Liver (tissue), 9 donors: ENCODE measurements around the gene ARL5B. TPM values are rescaled to one million over a fixed set of nuclear protein-coding genes. Genes with fewer than 3 reads are reported as not detected.

Experiments used
- DNase-seq: peaks from one replicate; pipeline ENCODE4 v3.0.0-alpha.2; 2017; ENCODE audit warnings: low spot score
- H3K27ac ChIP-seq, 2 donors: one replicate each; pipeline ENCODE4 v1.7.0; 2013; ENCODE audit warnings: inconsistent platforms in 2 of 2, low read length in 2 of 2, control low read depth in 1 of 2, low read depth in 1 of 2, mild to moderate bottlenecking in 1 of 2
- H3K27me3 ChIP-seq, 4 donors: one replicate each; pipeline versions ENCODE4 v1.6.1 to v1.7.0; 2013; ENCODE audit warnings: low read length in 3 of 4, inconsistent platforms in 1 of 4, mild to moderate bottlenecking in 1 of 4, moderate library complexity in 1 of 4; ENCODE audit not compliant: control insufficient read depth in 4 of 4, insufficient read depth in 4 of 4
- H3K36me3 ChIP-seq, 4 donors: one replicate each; pipeline versions ENCODE4 v1.6.1 to v1.7.0; 2013; ENCODE audit warnings: low read length in 3 of 4, mild to moderate bottlenecking in 3 of 4, low read depth in 1 of 4, moderate library complexity in 1 of 4; ENCODE audit not compliant: control insufficient read depth in 4 of 4, insufficient read depth in 3 of 4
- H3K4me1 ChIP-seq, 4 donors: one replicate each; pipeline versions ENCODE4 v1.6.1 to v1.7.0; 2013; ENCODE audit warnings: low read length in 3 of 4, mild to moderate bottlenecking in 3 of 4, moderate library complexity in 1 of 4; ENCODE audit not compliant: control insufficient read depth in 4 of 4, insufficient read depth in 4 of 4
- H3K4me3 ChIP-seq, 3 donors: one replicate each; pipeline versions ENCODE4 v1.6.1 to v1.7.0; 2013; ENCODE audit warnings: low read length in 3 of 3, control low read depth in 1 of 3, low read depth in 1 of 3, mild to moderate bottlenecking in 1 of 3
- H3K9ac ChIP-seq, 2 donors: one replicate each; pipeline ENCODE4 v1.7.0; 2013; ENCODE audit warnings: low read length in 2 of 2, mild to moderate bottlenecking in 2 of 2, moderate library complexity in 2 of 2, control low read depth in 1 of 2, low read depth in 1 of 2
- H3K9me3 ChIP-seq, 4 donors: one replicate each; pipeline versions ENCODE4 v1.6.1 to v1.7.0; 2013; ENCODE audit warnings: low read length in 3 of 4; ENCODE audit not compliant: control insufficient read depth in 4 of 4
- EGR1 ChIP-seq, 2 donors: IDR thresholded peaks; 2 replicates each; pipeline ENCODE4 v1.6.1; 2016 to 2018; ENCODE audit warnings: antibody characterized with exemption in 2 of 2, low read depth in 2 of 2
- FOXA1 ChIP-seq: IDR thresholded peaks from 2 replicates; pipeline ENCODE4 v1.6.1; 2016; ENCODE audit warnings: antibody characterized with exemption
- FOXA2 ChIP-seq: IDR thresholded peaks from 2 replicates; pipeline ENCODE4 v1.6.1; 2016; ENCODE audit warnings: antibody characterized with exemption
- GABPA ChIP-seq, 2 donors: IDR thresholded peaks in 1 of 2; conservative IDR thresholded peaks in 1 of 2; 2 replicates each; pipeline ENCODE4 v1.6.1; 2016; ENCODE audit warnings: antibody characterized with exemption in 2 of 2, mild to moderate bottlenecking in 1 of 2, moderate library complexity in 1 of 2
- HNF4A ChIP-seq, 2 donors: conservative IDR thresholded peaks; 2 replicates each; pipeline ENCODE4 v1.6.1; 2016; ENCODE audit warnings: antibody characterized with exemption in 2 of 2, mild to moderate bottlenecking in 2 of 2
- HNF4G ChIP-seq: IDR thresholded peaks from 2 replicates; pipeline ENCODE4 v1.6.1; 2016; ENCODE audit warnings: antibody characterized with exemption
- JUND ChIP-seq, 2 donors: IDR thresholded peaks; 2 replicates each; pipeline ENCODE4 v1.6.1; 2016; ENCODE audit warnings: antibody characterized with exemption in 2 of 2
- NR2F2 ChIP-seq: IDR thresholded peaks from 2 replicates; pipeline ENCODE4 v1.6.1; 2016; ENCODE audit warnings: antibody characterized with exemption
- RAD21 ChIP-seq, 2 donors: IDR thresholded peaks; 2 replicates each; pipeline ENCODE4 v1.6.1; 2016; ENCODE audit warnings: antibody characterized with exemption in 2 of 2, mild to moderate bottlenecking in 2 of 2
- RXRA ChIP-seq, 2 donors: IDR thresholded peaks; 2 replicates each; pipeline ENCODE4 v1.6.1; 2017 to 2018; ENCODE audit warnings: antibody characterized with exemption in 2 of 2, mild to moderate bottlenecking in 1 of 2
- SP1 ChIP-seq: IDR thresholded peaks from 2 replicates; pipeline ENCODE4 v1.6.1; 2018; ENCODE audit warnings: antibody characterized with exemption, mild to moderate bottlenecking
- TAF1 ChIP-seq: conservative IDR thresholded peaks from 2 replicates; pipeline ENCODE4 v1.6.1; 2016; ENCODE audit warnings: antibody characterized with exemption, mild to moderate bottlenecking
- YY1 ChIP-seq: IDR thresholded peaks from 2 replicates; pipeline ENCODE4 v1.6.1; 2016; ENCODE audit warnings: antibody characterized with exemption, mild to moderate bottlenecking
- WGBS: extraction: QIAGEN DNeasy Blood & Tissue Kit; methylation state at CpG from one replicate; pipeline ENCODE4 v1.1.7; 2013; 5-methylcytosine and 5-hydroxymethylcytosine counted together
- polyA plus RNA-seq, 2 donors: library from polyadenylated mRNA; stranded (reverse) in 1 of 2; unstranded in 1 of 2; fragments of 200-250 nt in 1 of 2; fragments of >200 nt in 1 of 2; fragmentation: Nextera tagmentation in 1 of 2; extraction: Ambion mirVana in 1 of 2; gene quantifications; one replicate each; pipeline versions ENCODE4 v1.2.1 to v1.2.3, GENCODE V29; 2013 to 2015
- total RNA-seq, 2 donors: library from RNA; depleted of rRNA; stranded (reverse); fragments of >200 nt; gene quantifications; one replicate each; pipeline ENCODE4 v1.2.3, GENCODE V29; 2014
- TF ChIP-seq, protein P1 (sequence below): IDR thresholded peaks from 2 replicates; pipeline ENCODE4 v1.6.1; 2016; ENCODE audit warnings: antibody characterized with exemption
- TF ChIP-seq, protein P2 (sequence below): IDR thresholded peaks from 2 replicates; pipeline ENCODE4 v1.6.1; 2016; ENCODE audit warnings: antibody characterized with exemption, mild to moderate bottlenecking
- TF ChIP-seq, protein P3 (sequence below): IDR thresholded peaks from 2 replicates; pipeline ENCODE4 v1.6.1; 2016; ENCODE audit warnings: antibody characterized with exemption
- TF ChIP-seq, protein P4 (sequence below): IDR thresholded peaks from 2 replicates; pipeline ENCODE4 v1.6.1; 2016; ENCODE audit warnings: antibody characterized with exemption
- donor health status: healthy.
- donor health status: healthy.
- donor health status: healthy.
- donor health status: healthy.
- donor health status: healthy.

The ARL5B gene
- total and polyA plus RNA-seq, 4 donors: 5.2 to 19.5 (median 12.3) TPM

DNA sequence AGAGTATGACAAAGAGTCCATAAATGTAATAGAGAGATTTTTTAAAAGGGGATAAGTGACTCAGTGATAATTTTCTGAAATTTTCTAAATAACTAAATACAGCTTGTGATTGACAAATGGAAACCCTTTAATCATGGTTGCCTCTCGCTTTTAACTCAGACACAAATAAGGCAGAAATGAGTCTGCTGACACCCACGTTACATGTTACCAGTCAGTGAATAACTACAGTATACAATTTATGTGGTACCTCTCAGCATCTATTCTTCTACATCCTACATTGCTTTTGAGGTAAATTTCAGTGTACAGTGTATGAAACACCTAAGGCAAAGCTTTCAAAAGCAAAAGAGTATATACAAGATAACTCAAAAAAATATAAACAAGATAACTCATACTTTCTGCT, 12.1 kb upstream of the ARL5B start:
- Histone ChIP-seq H3K9me3 (no peaks in the 10 kb centered on the region), H3K9ac (no peak overlapping the region), H3K4me1 (peaks cover 3 to 27% (median 8%) of the 10 kb centered on the region in 4 donors), H3K4me3 (no peak overlapping the region), H3K36me3 (peaks cover 4 to 16% (median 13%) of the 10 kb centered on the region in 4 donors), H3K27me3 (no peaks in the 10 kb centered on the region), H3K27ac (no peak overlapping the region)
- 97% methylated on average over 2 of the region's 2 CpGs for WGBS
- TF ChIP-seq RXRA (IDR thresholded peaks at IDR 0.05) (no peak), HNF4G (no peak), FOXA1 (no peak), TAF1 (no peak), FOXA2 (no peak), YY1 (no peak), GABPA (IDR thresholded peaks at IDR 0.05 in 1 of 2, conservative IDR thresholded peaks at IDR 0.05 in 1 of 2) (no peak), EGR1 (IDR thresholded peaks at IDR 0.05; ENCODE audit: low read depth in 2 of 2) (no peak)
- TF ChIP-seq, protein P1, sequence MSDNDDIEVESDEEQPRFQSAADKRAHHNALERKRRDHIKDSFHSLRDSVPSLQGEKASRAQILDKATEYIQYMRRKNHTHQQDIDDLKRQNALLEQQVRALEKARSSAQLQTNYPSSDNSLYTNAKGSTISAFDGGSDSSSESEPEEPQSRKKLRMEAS: no peak
- DNase-seq: no peak

DNA sequence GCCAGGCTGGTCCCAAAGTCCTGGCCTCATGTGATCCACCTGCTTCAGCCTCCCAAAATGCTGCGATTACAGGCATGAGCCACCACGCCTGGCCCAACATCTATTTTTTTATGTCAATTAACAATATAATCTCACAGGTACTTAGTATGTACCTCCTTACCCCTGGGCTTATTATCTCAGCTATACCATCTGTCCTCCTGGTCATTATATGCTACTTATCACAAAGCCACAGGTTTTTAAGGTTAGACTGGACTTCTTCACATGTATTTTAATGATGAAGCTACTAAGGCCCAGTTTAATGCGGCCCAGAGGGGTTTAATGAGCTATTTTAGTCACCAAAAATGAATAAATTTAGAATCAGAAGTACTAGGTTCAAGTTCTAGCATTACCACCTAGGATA, 11.3 kb upstream of the ARL5B start:
- no peak for DNase-seq
- no peak for TF ChIP-seq FOXA2
- TF ChIP-seq, protein P2, sequence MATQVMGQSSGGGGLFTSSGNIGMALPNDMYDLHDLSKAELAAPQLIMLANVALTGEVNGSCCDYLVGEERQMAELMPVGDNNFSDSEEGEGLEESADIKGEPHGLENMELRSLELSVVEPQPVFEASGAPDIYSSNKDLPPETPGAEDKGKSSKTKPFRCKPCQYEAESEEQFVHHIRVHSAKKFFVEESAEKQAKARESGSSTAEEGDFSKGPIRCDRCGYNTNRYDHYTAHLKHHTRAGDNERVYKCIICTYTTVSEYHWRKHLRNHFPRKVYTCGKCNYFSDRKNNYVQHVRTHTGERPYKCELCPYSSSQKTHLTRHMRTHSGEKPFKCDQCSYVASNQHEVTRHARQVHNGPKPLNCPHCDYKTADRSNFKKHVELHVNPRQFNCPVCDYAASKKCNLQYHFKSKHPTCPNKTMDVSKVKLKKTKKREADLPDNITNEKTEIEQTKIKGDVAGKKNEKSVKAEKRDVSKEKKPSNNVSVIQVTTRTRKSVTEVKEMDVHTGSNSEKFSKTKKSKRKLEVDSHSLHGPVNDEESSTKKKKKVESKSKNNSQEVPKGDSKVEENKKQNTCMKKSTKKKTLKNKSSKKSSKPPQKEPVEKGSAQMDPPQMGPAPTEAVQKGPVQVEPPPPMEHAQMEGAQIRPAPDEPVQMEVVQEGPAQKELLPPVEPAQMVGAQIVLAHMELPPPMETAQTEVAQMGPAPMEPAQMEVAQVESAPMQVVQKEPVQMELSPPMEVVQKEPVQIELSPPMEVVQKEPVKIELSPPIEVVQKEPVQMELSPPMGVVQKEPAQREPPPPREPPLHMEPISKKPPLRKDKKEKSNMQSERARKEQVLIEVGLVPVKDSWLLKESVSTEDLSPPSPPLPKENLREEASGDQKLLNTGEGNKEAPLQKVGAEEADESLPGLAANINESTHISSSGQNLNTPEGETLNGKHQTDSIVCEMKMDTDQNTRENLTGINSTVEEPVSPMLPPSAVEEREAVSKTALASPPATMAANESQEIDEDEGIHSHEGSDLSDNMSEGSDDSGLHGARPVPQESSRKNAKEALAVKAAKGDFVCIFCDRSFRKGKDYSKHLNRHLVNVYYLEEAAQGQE: no peak
- no peak for TF ChIP-seq RAD21 (IDR thresholded peaks at IDR 0.05)
- TF ChIP-seq SP1: no peak
- no peak for TF ChIP-seq FOXA1
- no peak for TF ChIP-seq RXRA (IDR thresholded peaks at IDR 0.05)
- no peak for TF ChIP-seq GABPA (IDR thresholded peaks at IDR 0.05 in 1 of 2, conservative IDR thresholded peaks at IDR 0.05 in 1 of 2)
- no peak for TF ChIP-seq NR2F2
- TF ChIP-seq, protein P1: no peak
- TF ChIP-seq JUND (IDR thresholded peaks at IDR 0.05): no peak
- TF ChIP-seq, protein P3, sequence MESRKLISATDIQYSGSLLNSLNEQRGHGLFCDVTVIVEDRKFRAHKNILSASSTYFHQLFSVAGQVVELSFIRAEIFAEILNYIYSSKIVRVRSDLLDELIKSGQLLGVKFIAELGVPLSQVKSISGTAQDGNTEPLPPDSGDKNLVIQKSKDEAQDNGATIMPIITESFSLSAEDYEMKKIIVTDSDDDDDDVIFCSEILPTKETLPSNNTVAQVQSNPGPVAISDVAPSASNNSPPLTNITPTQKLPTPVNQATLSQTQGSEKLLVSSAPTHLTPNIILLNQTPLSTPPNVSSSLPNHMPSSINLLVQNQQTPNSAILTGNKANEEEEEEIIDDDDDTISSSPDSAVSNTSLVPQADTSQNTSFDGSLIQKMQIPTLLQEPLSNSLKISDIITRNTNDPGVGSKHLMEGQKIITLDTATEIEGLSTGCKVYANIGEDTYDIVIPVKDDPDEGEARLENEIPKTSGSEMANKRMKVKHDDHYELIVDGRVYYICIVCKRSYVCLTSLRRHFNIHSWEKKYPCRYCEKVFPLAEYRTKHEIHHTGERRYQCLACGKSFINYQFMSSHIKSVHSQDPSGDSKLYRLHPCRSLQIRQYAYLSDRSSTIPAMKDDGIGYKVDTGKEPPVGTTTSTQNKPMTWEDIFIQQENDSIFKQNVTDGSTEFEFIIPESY: no peak
- TF ChIP-seq, protein P4, sequence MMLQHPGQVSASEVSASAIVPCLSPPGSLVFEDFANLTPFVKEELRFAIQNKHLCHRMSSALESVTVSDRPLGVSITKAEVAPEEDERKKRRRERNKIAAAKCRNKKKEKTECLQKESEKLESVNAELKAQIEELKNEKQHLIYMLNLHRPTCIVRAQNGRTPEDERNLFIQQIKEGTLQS: no peak
- TF ChIP-seq HNF4G: no peak
- no peak for TF ChIP-seq EGR1 (IDR thresholded peaks at IDR 0.05; ENCODE audit: low read depth in 2 of 2)
- TF ChIP-seq YY1: no peak
- TF ChIP-seq HNF4A (conservative IDR thresholded peaks at IDR 0.05): no peak
- no peak overlapping the region for H3K9ac ChIP-seq
- peaks cover 4 to 15% (median 9%) of the 10 kb centered on the region in 4 donors for H3K36me3 ChIP-seq
- no peak overlapping the region for H3K4me3 ChIP-seq
- peaks cover 6 to 32% (median 7%) of the 10 kb centered on the region in 4 donors for H3K4me1 ChIP-seq
- H3K9me3 ChIP-seq: no peaks in the 10 kb centered on the region
- 96% methylated on average over 3 of the region's 3 CpGs for WGBS
- no peaks in the 10 kb centered on the region for H3K27me3 ChIP-seq
- H3K27ac ChIP-seq: peak overlapping the region; percentile 3 to 36
